Endothelial cell of umbilical vein (primary cell): ENCODE results near the gene PGAP1.

Experiments used
- EZH2 ChIP-seq: IDR thresholded peaks from 2 replicates; pipeline ENCODE4 v1.6.1; 2012; ENCODE audit warnings: borderline replicate concordance, low read depth, mild to moderate bottlenecking, moderate library complexity, low read length, inconsistent platforms; ENCODE audit not compliant: severe bottlenecking
- MYC ChIP-seq: IDR thresholded peaks from one replicate; pipeline ENCODE4 v1.6.1; 2011; ENCODE audit warnings: mild to moderate bottlenecking, low read depth, low read length
- POLR2A ChIP-seq: IDR thresholded peaks from 2 replicates; pipeline ENCODE4 v1.6.1; 2012; ENCODE audit warnings: low read depth, mild to moderate bottlenecking, control low read depth, low read length
- TF ChIP-seq, protein P1 (sequence below), 2 donors: IDR thresholded peaks; 1 replicate in 1 of 2; 2 replicates in 1 of 2; pipeline ENCODE4 v1.5.1; 2011; ENCODE audit warnings: low read length in 2 of 2, mild to moderate bottlenecking in 2 of 2, moderate library complexity in 2 of 2, control low read depth in 1 of 2, inconsistent platforms in 1 of 2, low read depth in 1 of 2; ENCODE audit not compliant: insufficient read depth in 1 of 2; ENCODE audit errors: extremely low read depth in 1 of 2
- TF ChIP-seq, protein P2 (sequence below): IDR thresholded peaks from 2 replicates; pipeline ENCODE4 v1.6.1; 2011; ENCODE audit not compliant: insufficient read depth, insufficient read length

DNA sequence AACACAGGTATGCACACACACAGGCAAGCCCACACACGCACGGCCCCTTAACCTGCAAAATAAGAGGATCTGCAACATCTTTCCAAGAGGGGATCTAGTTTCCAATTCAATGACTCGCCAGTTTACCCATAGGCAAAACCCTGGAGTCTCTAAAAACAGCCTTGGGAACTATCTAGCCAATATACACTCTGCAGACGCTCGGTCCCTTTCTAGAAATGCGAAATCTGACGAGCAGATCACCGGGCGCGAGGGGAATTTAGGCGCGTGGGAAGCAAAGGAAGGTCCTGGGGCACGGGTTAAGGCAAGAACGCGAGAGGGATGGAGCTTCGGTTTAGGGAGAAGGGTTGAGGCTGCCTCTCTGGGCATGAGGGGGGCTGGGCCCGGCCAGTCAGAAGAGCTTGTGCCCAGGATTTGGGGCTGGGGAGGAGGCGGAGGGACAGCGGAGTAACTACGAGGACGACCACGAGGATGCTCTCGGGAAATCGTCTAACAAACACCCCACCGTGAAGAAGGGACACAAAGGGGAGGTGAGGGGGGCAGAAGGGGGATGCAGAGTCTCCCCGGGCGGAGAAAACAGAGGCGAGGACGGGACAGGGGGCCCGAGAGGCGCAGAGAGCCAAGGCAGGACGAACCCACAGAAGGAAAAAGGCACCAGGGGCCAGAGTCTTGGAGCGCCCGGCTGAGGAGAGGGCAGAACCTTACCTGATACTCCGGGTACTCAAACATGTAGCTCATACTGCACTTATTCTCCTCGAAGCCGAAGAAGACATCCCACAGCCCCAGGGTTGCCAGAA lies 542 bp downstream of the PGAP1 start:
- TF ChIP-seq EZH2 (no peak), POLR2A (no peak), MYC (no peak)
- TF ChIP-seq, protein P1, sequence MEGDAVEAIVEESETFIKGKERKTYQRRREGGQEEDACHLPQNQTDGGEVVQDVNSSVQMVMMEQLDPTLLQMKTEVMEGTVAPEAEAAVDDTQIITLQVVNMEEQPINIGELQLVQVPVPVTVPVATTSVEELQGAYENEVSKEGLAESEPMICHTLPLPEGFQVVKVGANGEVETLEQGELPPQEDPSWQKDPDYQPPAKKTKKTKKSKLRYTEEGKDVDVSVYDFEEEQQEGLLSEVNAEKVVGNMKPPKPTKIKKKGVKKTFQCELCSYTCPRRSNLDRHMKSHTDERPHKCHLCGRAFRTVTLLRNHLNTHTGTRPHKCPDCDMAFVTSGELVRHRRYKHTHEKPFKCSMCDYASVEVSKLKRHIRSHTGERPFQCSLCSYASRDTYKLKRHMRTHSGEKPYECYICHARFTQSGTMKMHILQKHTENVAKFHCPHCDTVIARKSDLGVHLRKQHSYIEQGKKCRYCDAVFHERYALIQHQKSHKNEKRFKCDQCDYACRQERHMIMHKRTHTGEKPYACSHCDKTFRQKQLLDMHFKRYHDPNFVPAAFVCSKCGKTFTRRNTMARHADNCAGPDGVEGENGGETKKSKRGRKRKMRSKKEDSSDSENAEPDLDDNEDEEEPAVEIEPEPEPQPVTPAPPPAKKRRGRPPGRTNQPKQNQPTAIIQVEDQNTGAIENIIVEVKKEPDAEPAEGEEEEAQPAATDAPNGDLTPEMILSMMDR (IDR thresholded peaks at IDR 0.05; ENCODE audit: extremely low read depth in 1 of 2, insufficient read depth in 1 of 2, low read depth in 1 of 2, low read length in 2 of 2): no peak
- TF ChIP-seq, protein P2, sequence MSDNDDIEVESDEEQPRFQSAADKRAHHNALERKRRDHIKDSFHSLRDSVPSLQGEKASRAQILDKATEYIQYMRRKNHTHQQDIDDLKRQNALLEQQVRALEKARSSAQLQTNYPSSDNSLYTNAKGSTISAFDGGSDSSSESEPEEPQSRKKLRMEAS: no peak
